Calu3 (cell line): ENCODE data around the gene FAM200C. TPM values are rescaled to one million over a fixed set of nuclear protein-coding genes. Genes with fewer than 3 reads are reported as not detected.
A peak's percentile ranks its signal among the peaks of the same experiment; 100 is the strongest.
"Not testable (repeated sequence)": the region's sequence is repeated elsewhere in the genome, so short reads cannot be mapped to it uniquely, and the experiment has no call there.

Experiments used
- BruUV-seq: library from RNA; stranded (reverse); fragments of 400-500 nt; replicated peaks from 2 replicates; lab custom pipeline; 2021; lab: Mats Ljungman, UMichigan
- CTCF ChIA-PET: fragments of 300-600 bp; sonication (Branson Sonifier 250); formaldehyde crosslinking; loops from one replicate; lab custom pipeline; 2022; ENCODE audit warnings: antibody characterized with exemption; lab: Charles Lee
- DNase-seq: peaks from one replicate; pipeline ENCODE4 v3.0.0; 2022
- H3K27ac Mint-ChIP-seq: one replicate; pipeline ENCODE4 v1.8.0; 2022; ENCODE audit warnings: mixed read lengths; ENCODE audit not compliant: unreplicated experiment
- H3K27me3 Mint-ChIP-seq: one replicate; pipeline ENCODE4 v1.8.0; 2022; ENCODE audit warnings: mixed read lengths; ENCODE audit not compliant: unreplicated experiment
- H3K36me3 Mint-ChIP-seq: one replicate; pipeline ENCODE4 v1.8.0; 2022; ENCODE audit warnings: mild to moderate bottlenecking, moderate library complexity, mixed read lengths; ENCODE audit not compliant: insufficient read depth, unreplicated experiment
- H3K4me1 Mint-ChIP-seq: one replicate; pipeline ENCODE4 v1.8.0; 2022; ENCODE audit warnings: mild to moderate bottlenecking, low read depth, mixed read lengths; ENCODE audit not compliant: unreplicated experiment
- H3K4me3 Mint-ChIP-seq: one replicate; pipeline ENCODE4 v1.8.0; 2022; ENCODE audit warnings: mild to moderate bottlenecking, low read depth, moderate library complexity, mixed read lengths; ENCODE audit not compliant: unreplicated experiment
- H3K9me3 Mint-ChIP-seq: one replicate; pipeline ENCODE4 v1.8.0; 2022; ENCODE audit warnings: low read depth, mixed read lengths; ENCODE audit not compliant: unreplicated experiment
- CTCF ChIP-seq: fragments of 200-600 bp; IDR thresholded peaks from one replicate; pipeline ENCODE4 v1.8.0; 2022; ENCODE audit warnings: antibody characterized with exemption; ENCODE audit not compliant: unreplicated experiment
- intact Hi-C: fragments of 100-400 bp; cut with micrococcal nuclease; formaldehyde crosslinking; loops from one replicate; pipeline ENCODE4 v1.10.0; 2022; ENCODE audit not compliant: unreplicated experiment
- total RNA-seq: library from RNA; stranded (reverse); gene quantifications from 2 replicates; pipeline ENCODE4 v1.2.3, GENCODE V29; 2022

FAM200C gene
- total RNA-seq, 1 experiment from 2014 or later = 7.5 TPM

GRCh38 chr5:160439205-160439600 lies 39.3 kb upstream of the FAM200C start:
- Mint-ChIP-seq H3K36me3 (peaks cover 2% of the 10 kb centered on the region), H3K27me3 (peaks cover 17% of the 10 kb centered on the region), H3K4me1 (peaks cover 29% of the 10 kb centered on the region), H3K9me3 (no peaks in the 10 kb centered on the region), H3K27ac (no peak overlapping the region), H3K4me3 (peak overlapping the region; percentile 64)
- TF ChIP-seq CTCF = peak; percentile 92
- CTCF ChIA-PET = interaction anchor here (0.5 to 3.0 kb wide), 20 partner anchors 16 to 1864 kb away, joined by 3 to 51 read pairs (median 5); partner anchors contain the start of genes FAM200C, PTTG1 and SLU7
- peak; percentile 95 for DNase-seq
- no TSS peak for BruUV-seq
- intact Hi-C loops = loop anchor here (1.0 to 10.0 kb wide), 4 partner anchors 21 to 196 kb away; no protein-coding TSS in a partner anchor

- H3K9me3 Mint-ChIP-seq = no peaks in the 10 kb centered on the region
- intact Hi-C loops = loop anchor here (1.0 to 10.0 kb wide), 7 partner anchors 22 to 349 kb away; no protein-coding TSS in a partner anchor
- DNase-seq = peak; percentile 74
- peak overlapping the region; percentile 64 for H3K4me3 Mint-ChIP-seq
- H3K27me3 Mint-ChIP-seq = peaks cover 17% of the 10 kb centered on the region
- peak overlapping the region; percentile 35 for H3K27ac Mint-ChIP-seq
- no TSS peak for BruUV-seq
- peak; percentile 90 for TF ChIP-seq CTCF
- CTCF ChIA-PET = interaction anchor here (0.5 to 3.0 kb wide), 23 partner anchors 17 to 1865 kb away, joined by 3 to 51 read pairs (median 4); partner anchors contain the start of genes FAM200C, PTTG1 and SLU7
- peaks cover 3% of the 10 kb centered on the region for H3K36me3 Mint-ChIP-seq
- peaks cover 32% of the 10 kb centered on the region for H3K4me1 Mint-ChIP-seq
Measured at GRCh38 chr5:160438316-160439204, 38.7 kb upstream of the FAM200C start.

GRCh38 chr5:160437271-160437670 lies 37.4 kb upstream of the FAM200C start:
- Mint-ChIP-seq H3K27ac (no peak overlapping the region), H3K9me3 (no peaks in the 10 kb centered on the region), H3K4me1 (peaks cover 32% of the 10 kb centered on the region), H3K36me3 (peaks cover 3% of the 10 kb centered on the region), H3K27me3 (peaks cover 17% of the 10 kb centered on the region), H3K4me3 (no peak overlapping the region)
- no peak for TF ChIP-seq CTCF
- no TSS peak for BruUV-seq
- no peak for DNase-seq
- CTCF ChIA-PET = interaction anchor here (2.3 to 2.8 kb wide), 2 partner anchors 22 to 27 kb away, joined by 15 to 25 read pairs; no protein-coding TSS in a partner anchor
- intact Hi-C loops = loop anchor here (5.0 to 10.0 kb wide), 2 partner anchors 50 to 198 kb away; no protein-coding TSS in a partner anchor

GRCh38 chr5:160436661-160437060 lies 36.8 kb upstream of the FAM200C start:
- H3K9me3 Mint-ChIP-seq = not testable (repeated sequence)

More at GRCh38 chr5:160436661-160437060, 36.8 kb upstream of the FAM200C start:
- H3K4me3 Mint-ChIP-seq, H3K36me3 Mint-ChIP-seq, CTCF ChIA-PET, DNase-seq, BruUV-seq, H3K27ac Mint-ChIP-seq: not testable (repeated sequence)
- intact Hi-C loops = loop anchor here (5.0 to 10.0 kb wide), 2 partner anchors 51 to 198 kb away; no protein-coding TSS in a partner anchor
- Mint-ChIP-seq H3K27me3 (peaks cover 17% of the 10 kb centered on the region), H3K4me1 (peaks cover 31% of the 10 kb centered on the region)
